HG02938 (cell line): ENCODE results near the gene CPNE7.

Experiments
- ATAC-seq: cut with Tn5 transposase; IDR thresholded peaks from one replicate; pipeline ENCODE4 v1.9.1; 2021; ENCODE audit warnings: mild to moderate bottlenecking, moderate library complexity; ENCODE audit not compliant: unreplicated experiment

CPNE7 gene

GRCh38 chr16:89548344-89549006, 27.1 kb upstream of the CPNE7 start:
- ATAC-seq: no peak

GRCh38 chr16:89549007-89549700, 26.4 kb upstream of the CPNE7 start:
- ATAC-seq: no peak

- no peak for ATAC-seq
Measured at GRCh38 chr16:89550421-89551007, 25.0 kb upstream of the CPNE7 start.

GRCh38 chr16:89552329-89552728, 23.2 kb upstream of the CPNE7 start:
- no peak for ATAC-seq

- ATAC-seq: no peak
Measured at GRCh38 chr16:89552913-89553312, 22.6 kb upstream of the CPNE7 start.

- no peak for ATAC-seq
Measured at GRCh38 chr16:89553733-89554132, 21.8 kb upstream of the CPNE7 start.

- no peak for ATAC-seq
Measured at GRCh38 chr16:89554343-89554742, 21.2 kb upstream of the CPNE7 start.

- no peak for ATAC-seq
Measured at GRCh38 chr16:89555265-89555664, 20.3 kb upstream of the CPNE7 start.

GRCh38 chr16:89555780-89556179, 19.8 kb upstream of the CPNE7 start:
- no peak for ATAC-seq

GRCh38 chr16:89556750-89557689, 18.5 kb upstream of the CPNE7 start:
- no peak for ATAC-seq

- ATAC-seq: no peak
Measured at GRCh38 chr16:89557690-89558490, 17.7 kb upstream of the CPNE7 start.

GRCh38 chr16:89560378-89561141, 15.0 kb upstream of the CPNE7 start, which contains the start of gene RPL13:
Gene RPL13, plus strand, starts transcription at chr16:89560682. Its CDS starts 278 bp downstream, at chr16:89560960.
- ATAC-seq: peak; percentile 77

- ATAC-seq: peak; percentile 17
Measured at GRCh38 chr16:89561142-89561883, 14.2 kb upstream of the CPNE7 start.

- no peak for ATAC-seq
Measured at GRCh38 chr16:89561884-89562599, 13.5 kb upstream of the CPNE7 start.

GRCh38 chr16:89562939-89563338, 12.6 kb upstream of the CPNE7 start:
- no peak for ATAC-seq

- no peak for ATAC-seq
Measured at GRCh38 chr16:89563639-89564392, 11.7 kb upstream of the CPNE7 start.

GRCh38 chr16:89564476-89565255, 10.9 kb upstream of the CPNE7 start:
- ATAC-seq: no peak
